ENCODE measurements around the gene USP6NL. TPM values are rescaled to one million over a fixed set of nuclear protein-coding genes. Genes with fewer than 3 reads are reported as not detected.

The USP6NL gene
- total and polyA plus RNA-seq, 10 of the 15 experiments (the other 5 are each of a cell fraction or from before 2014, with no cell fraction given), result 4.0 to 27.7 (median 18.2) TPM

DNA sequence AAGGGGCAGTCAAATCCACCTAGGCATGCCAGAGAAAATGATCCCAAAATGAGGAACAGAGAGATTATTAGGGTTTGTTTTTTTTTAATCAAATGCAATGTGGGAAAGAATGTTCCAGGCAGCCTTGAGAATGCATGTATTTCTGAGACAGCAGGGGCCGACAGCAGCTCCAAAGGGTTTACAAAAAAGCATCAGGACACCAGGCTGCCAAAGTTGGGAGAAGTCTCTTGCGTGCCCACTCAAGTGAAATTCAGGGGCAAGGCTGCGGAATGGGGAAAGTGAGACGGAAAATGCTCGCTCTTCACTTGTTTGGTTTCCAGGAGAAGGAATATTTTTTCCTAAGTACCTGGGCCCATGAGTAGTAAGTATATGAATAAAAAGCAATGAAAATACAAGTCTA, 101.2 kb downstream of the USP6NL start (continued):
- TF ChIP-seq TBL1XR1 (IDR thresholded peaks at IDR 0.05; ENCODE audit: low read depth, low read length) (no peak), SUPT20H (IDR thresholded peaks at IDR 0.05; ENCODE audit: borderline replicate concordance, control insufficient read depth, low read depth, low read length) (no peak), ASH2L (IDR thresholded peaks at IDR 0.05; ENCODE audit: borderline replicate concordance, low read depth) (no peak), IKZF1 (conservative IDR thresholded peaks at IDR 0.05) (no peak)

GRCh38 chr10:11509036-11509435, 102.4 kb downstream of the USP6NL start:
- FAIRE-seq (no peak), ATAC-seq (no peak), DNase-seq (ENCODE audit: low read depth, low spot score) (no peak)
- Histone ChIP-seq H4K20me1 (ENCODE audit: control insufficient read depth, insufficient read depth) (no peaks in the 10 kb centered on the region), H3K9me3 (replicated peaks; ENCODE audit: control insufficient read depth, insufficient read depth, low read length) (no peaks in the 10 kb centered on the region), H3K4me1 (ENCODE audit: control insufficient read depth, insufficient read depth, low read length) (no peaks in the 10 kb centered on the region), H3K79me2 (ENCODE audit: control insufficient read depth, insufficient read depth, low read length) (peaks cover 5% of the 10 kb centered on the region), H3K27me3 (replicated peaks in 1 of 2; ENCODE audit: control insufficient read depth in 2 of 2, insufficient read depth in 2 of 2, low read length in 1 of 2) (no peaks in the 10 kb centered on the region), H3K4me3 (no peak overlapping the region), H3K9ac (ENCODE audit: control insufficient read depth, insufficient read depth, low read length) (no peak overlapping the region), H3K4me2 (ENCODE audit: control insufficient read depth, insufficient read depth) (no peak overlapping the region), H3K27ac (ENCODE audit: control insufficient read depth, insufficient read depth) (no peak overlapping the region), H3K36me3 (ENCODE audit: control insufficient read depth in 2 of 2, insufficient read depth in 2 of 2, low read length in 1 of 2) (peaks cover 0 to 10% of the 10 kb centered on the region in 2 experiments; a peak in 3 of 4 replicates), H2AFZ (ENCODE audit: control insufficient read depth, low read depth, low read length) (no peak overlapping the region)
- BruUV-seq (replicated peaks), result no TSS peak
- in situ Hi-C loops (cut with MboI), result no loop called here
- RAD21 ChIA-PET (ENCODE audit: unreplicated experiment), result no interaction called here
- CTCF ChIA-PET, result interaction anchor here (0.7 kb wide), 1 partner anchor 216 kb away, joined by 3 read pairs; no protein-coding TSS in a partner anchor
- 98% methylated on average over 5 of the region's 5 CpGs for WGBS (ENCODE audit: insufficient coverage, insufficient replicate concordance, low lambda C conversion rate, missing lambda C conversion rate)
- POLR2A ChIA-PET, result no interaction called here
- intact Hi-C loops (cut with micrococcal nuclease; ENCODE audit: unreplicated experiment), result no loop called here
- SMC1A ChIA-PET (ENCODE audit: uncharacterized antibody, unreplicated experiment), result interaction anchor here (0.9 kb wide), 2 partner anchors 11 to 208 kb away, joined by 3 read pairs; no protein-coding TSS in a partner anchor
- TF ChIP-seq CBFB (IDR thresholded peaks at IDR 0.05; ENCODE audit: low read depth) (no peak), BMI1 (IDR thresholded peaks at IDR 0.05; ENCODE audit: borderline replicate concordance) (no peak), ZSCAN29 (IDR thresholded peaks at IDR 0.05) (no peak), TCF3 (IDR thresholded peaks at IDR 0.05; ENCODE audit: borderline replicate concordance, insufficient read depth, low read depth, low read length) (no peak), ATF7 (IDR thresholded peaks at IDR 0.05; ENCODE audit: low read depth) (no peak), ZBTB4 (CRISPR knock-in tag; IDR thresholded peaks at IDR 0.05) (no peak), NR2F1 (conservative IDR thresholded peaks at IDR 0.05) (no peak), NFYB (IDR thresholded peaks at IDR 0.05; ENCODE audit: insufficient read depth, low read depth, low read length) (no peak), ZNF384 (IDR thresholded peaks at IDR 0.05; ENCODE audit: borderline replicate concordance, low read depth, low read length) (no peak), CREB1 (IDR thresholded peaks at IDR 0.05; ENCODE audit: low read depth) (no peak), ASH2L (IDR thresholded peaks at IDR 0.05; ENCODE audit: borderline replicate concordance, low read depth) (no peak), MYC (IDR thresholded peaks at IDR 0.05; ENCODE audit: insufficient read depth, insufficient read length, insufficient replicate concordance, low read length, severe bottlenecking) (no peak)
- TF ChIP-seq, protein P1, sequence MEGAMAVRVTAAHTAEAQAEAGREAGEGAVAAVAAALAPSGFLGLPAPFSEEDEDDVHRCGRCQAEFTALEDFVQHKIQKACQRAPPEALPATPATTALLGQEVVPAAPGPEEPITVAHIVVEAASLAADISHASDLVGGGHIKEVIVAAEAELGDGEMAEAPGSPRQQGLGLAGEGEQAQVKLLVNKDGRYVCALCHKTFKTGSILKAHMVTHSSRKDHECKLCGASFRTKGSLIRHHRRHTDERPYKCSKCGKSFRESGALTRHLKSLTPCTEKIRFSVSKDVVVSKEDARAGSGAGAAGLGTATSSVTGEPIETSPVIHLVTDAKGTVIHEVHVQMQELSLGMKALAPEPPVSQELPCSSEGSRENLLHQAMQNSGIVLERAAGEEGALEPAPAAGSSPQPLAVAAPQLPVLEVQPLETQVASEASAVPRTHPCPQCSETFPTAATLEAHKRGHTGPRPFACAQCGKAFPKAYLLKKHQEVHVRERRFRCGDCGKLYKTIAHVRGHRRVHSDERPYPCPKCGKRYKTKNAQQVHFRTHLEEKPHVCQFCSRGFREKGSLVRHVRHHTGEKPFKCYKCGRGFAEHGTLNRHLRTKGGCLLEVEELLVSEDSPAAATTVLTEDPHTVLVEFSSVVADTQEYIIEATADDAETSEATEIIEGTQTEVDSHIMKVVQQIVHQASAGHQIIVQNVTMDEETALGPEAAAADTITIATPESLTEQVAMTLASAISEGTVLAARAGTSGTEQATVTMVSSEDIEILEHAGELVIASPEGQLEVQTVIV (IDR thresholded peaks at IDR 0.05; ENCODE audit: borderline replicate concordance, partially characterized antibody), result no peak

Data from GM12878 (cell line).